C4-2B (cell line): Measurements from ENCODE around the gene ZCCHC3.
A peak's percentile ranks its signal among the peaks of the same experiment; 100 is the strongest.
"Not testable (repeated sequence)": the region's sequence is repeated elsewhere in the genome, so short reads cannot be mapped to it uniquely, and the experiment has no call there.

ENCODE experiments used
- H3K27ac ChIP-seq: fragments of 450-650 bp; 2 replicates; pipeline ENCODE4 v1.5.1; 2017
- ZFX ChIP-seq: fragments of 450-650 bp; IDR thresholded peaks from 2 replicates; pipeline ENCODE4 v1.6.1; 2017
- TF ChIP-seq, protein P1 (sequence below): fragments of 450-650 bp; conservative IDR thresholded peaks from 2 replicates; pipeline ENCODE4 v1.5.1; 2017; ENCODE audit warnings: mild to moderate bottlenecking

Gene ZCCHC3

GRCh38 chr20:297098-297924 lies at the start of gene ZCCHC3:
TSS of gene ZCCHC3 (plus strand) at chr20:297570. CDS start at chr20:297587, 17 bp downstream.
- peak within 1 kb of the TSS; percentile 100 for H3K27ac ChIP-seq
- TF ChIP-seq, protein P1, sequence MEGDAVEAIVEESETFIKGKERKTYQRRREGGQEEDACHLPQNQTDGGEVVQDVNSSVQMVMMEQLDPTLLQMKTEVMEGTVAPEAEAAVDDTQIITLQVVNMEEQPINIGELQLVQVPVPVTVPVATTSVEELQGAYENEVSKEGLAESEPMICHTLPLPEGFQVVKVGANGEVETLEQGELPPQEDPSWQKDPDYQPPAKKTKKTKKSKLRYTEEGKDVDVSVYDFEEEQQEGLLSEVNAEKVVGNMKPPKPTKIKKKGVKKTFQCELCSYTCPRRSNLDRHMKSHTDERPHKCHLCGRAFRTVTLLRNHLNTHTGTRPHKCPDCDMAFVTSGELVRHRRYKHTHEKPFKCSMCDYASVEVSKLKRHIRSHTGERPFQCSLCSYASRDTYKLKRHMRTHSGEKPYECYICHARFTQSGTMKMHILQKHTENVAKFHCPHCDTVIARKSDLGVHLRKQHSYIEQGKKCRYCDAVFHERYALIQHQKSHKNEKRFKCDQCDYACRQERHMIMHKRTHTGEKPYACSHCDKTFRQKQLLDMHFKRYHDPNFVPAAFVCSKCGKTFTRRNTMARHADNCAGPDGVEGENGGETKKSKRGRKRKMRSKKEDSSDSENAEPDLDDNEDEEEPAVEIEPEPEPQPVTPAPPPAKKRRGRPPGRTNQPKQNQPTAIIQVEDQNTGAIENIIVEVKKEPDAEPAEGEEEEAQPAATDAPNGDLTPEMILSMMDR: no peak; the same call in 1 of the 2 replicates
- no peak; the same call in 1 of the 2 replicates for TF ChIP-seq ZFX

- no peak overlapping the region for H3K27ac ChIP-seq
- TF ChIP-seq, protein P1: no peak
- TF ChIP-seq ZFX: no peak
These were observed 46.0 kb upstream of the ZCCHC3 start for GRCh38 chr20:251354-251753.

GRCh38 chr20:252801-253200 lies 44.6 kb upstream of the ZCCHC3 start:
- TF ChIP-seq, protein P1: no peak
- TF ChIP-seq ZFX: no peak
- no peak overlapping the region for H3K27ac ChIP-seq

- not testable (repeated sequence) for H3K27ac ChIP-seq
These were observed 43.9 kb upstream of the ZCCHC3 start for GRCh38 chr20:253447-253846.

DNA sequence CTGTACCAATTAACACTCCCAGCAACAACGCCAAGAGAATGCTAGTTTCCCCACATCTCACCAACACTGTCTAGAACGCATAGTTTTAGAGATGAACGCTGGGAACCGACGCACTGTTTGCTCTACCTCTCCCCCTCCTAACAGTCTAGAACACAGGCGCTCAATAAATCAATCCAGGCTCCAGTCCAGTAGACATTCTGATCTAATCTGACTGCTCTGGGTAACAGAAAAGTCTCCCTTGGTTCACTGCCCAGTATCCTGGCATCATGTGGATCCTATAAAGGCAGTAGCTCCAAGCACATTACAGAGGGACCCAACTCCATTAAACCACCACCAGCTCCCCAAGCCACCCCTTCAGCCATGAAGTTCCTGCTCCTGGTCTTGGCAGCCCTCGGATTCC lies 40.0 kb upstream of the ZCCHC3 start, which contains the start of gene DEFB132:
Gene DEFB132, plus strand, starts transcription at position 306 of the 400 bp plus-strand sequence. Its CDS starts 55 bp downstream, at position 361.
- peak within 1 kb of the TSS; percentile 86 for H3K27ac ChIP-seq
- TF ChIP-seq, protein P1: no peak
- TF ChIP-seq ZFX: no peak

DNA sequence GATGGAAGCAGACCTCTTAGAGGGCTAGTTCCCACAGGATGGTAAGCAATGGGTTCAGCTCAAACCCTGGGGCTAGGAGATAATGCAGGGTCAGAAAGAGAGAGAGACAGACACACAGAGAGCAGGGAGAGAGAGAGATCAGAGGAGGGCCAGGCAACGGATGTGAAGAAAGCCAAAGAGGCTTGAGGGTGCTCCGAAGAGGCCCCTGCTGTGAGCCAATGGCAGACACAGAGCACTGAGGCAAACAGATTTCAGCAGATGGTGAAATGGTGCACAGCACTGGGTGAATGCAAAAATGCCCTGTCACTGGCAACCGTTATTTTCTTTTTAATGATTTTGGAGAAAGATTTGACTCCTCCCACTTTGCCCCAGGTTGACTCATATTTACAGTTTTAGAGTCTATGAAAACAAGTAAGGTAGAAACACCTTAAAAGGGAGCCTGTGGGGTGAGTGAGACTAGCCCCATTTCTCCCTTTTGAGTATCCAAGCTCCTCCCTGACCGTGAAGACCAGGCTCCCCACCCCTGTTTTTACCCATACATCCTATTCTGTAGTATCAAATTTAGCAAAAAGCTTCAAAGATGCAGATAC lies 39.0 kb upstream of the ZCCHC3 start:
- H3K27ac ChIP-seq: peak overlapping the region; percentile 86
- TF ChIP-seq, protein P1: no peak
- TF ChIP-seq ZFX: no peak

- TF ChIP-seq ZFX: no peak
- TF ChIP-seq, protein P1: no peak
- H3K27ac ChIP-seq: peak overlapping the region; percentile 86; the same call in 1 of the 2 replicates
These were observed 38.4 kb upstream of the ZCCHC3 start for GRCh38 chr20:258963-259362.
